Regular cardiac myocyte (primary cell): ENCODE data around the gene NSUN2. TPM values are rescaled to one million over a fixed set of nuclear protein-coding genes. Genes with fewer than 3 reads are reported as not detected.

Source experiments
- total RNA-seq: library from RNA; depleted of rRNA; stranded (reverse); fragments of >200 nt; gene quantifications from 2 replicates; pipeline ENCODE4 v1.2.3, GENCODE V29; 2014

The NSUN2 gene
- total RNA-seq, result 42.0 and 82.1 TPM in 2 replicates

DNA sequence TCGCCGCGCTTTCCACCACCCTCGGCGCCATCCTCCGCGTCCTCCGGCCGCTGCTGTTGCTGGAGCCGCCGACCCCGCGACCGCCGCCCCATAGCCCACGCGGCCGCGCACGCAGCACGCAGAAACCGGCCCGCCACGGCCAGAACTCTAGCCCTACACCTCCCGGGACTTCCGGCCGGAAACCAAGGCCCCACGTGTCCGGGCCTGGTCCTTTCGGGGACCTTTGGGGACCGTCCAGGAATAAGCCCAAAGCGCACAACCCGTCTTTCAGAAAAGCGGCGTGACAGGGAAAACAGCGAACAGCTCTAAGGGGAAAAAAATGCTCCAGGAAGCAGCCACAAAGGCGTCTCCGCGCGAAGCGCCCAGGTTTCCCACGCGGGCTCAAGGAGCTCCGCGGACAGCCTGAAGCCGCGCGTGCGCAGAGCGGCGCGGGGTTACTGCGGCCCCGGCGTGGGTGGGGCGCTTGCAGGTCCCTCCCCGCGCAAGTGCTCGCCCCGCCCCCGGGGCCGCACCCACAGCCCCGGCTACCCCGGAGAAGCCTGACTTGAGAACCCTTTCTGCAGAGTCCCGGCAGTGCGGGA, at the start of gene NSUN2, which contains the start of gene SRD5A1:
Gene NSUN2 (minus strand): TSS at position 157 of the 581 bp plus-strand sequence. CDS start 65 bp downstream, at position 92.
Gene SRD5A1 (plus strand): TSS at position 553 of the 581 bp plus-strand sequence. CDS start 137 bp downstream, outside the sequence.

Other genes starting within 250 kb of the NSUN2 start
- gene UBE2QL1, start 184.2 kb downstream of the NSUN2 start, total RNA-seq, result under 0.01 TPM in 1 of 2 replicates, not detected in the other
- 7.6 and 12.8 TPM in 2 replicates for gene SRD5A1, start 396 bp upstream of the NSUN2 start, total RNA-seq
- 8.5 and 18.4 TPM in 2 replicates for gene TENT4A, start 80.4 kb upstream of the NSUN2 start, total RNA-seq